ENCODE data around the gene BICRAL.
"Not testable (repeated sequence)": the region's sequence is repeated elsewhere in the genome, so short reads cannot be mapped to it uniquely, and the experiment has no call there.

GRCh38 chr6:42894041-42894828 lies 112.4 kb downstream of the BICRAL start:
- not testable (repeated sequence) for TF ChIP-seq EP300, CTCF, POLR2A, POLR2AphosphoS5 (IDR thresholded peaks at IDR 0.05)

Data from stomach (tissue), 4 donors.